Esophagus muscularis mucosa (tissue), 4 donors: ENCODE measurements around the gene GSC. TPM values are rescaled to one million over a fixed set of nuclear protein-coding genes. Genes with fewer than 3 reads are reported as not detected.

Experiments
- DNase-seq: peaks from one replicate; pipeline ENCODE4 v3.0.0-alpha.2; 2017; ENCODE audit errors: extremely low spot score
- H3K27ac ChIP-seq, 4 donors: fragments of 200-600 bp; sonication (generic); replicated peaks in 1 of 4; 1 replicate in 3 of 4; 2 replicates in 1 of 4; pipeline ENCODE4 v1.5.1; 2016 to 2019; ENCODE audit warnings: mild to moderate bottlenecking in 1 of 4
- H3K27me3 ChIP-seq, 4 donors: fragments of 200-600 bp; sonication (generic); one replicate each; pipeline versions ENCODE4 v1.5.1 to v1.6.0; 2016 to 2019
- H3K36me3 ChIP-seq, 4 donors: fragments of 200-600 bp; sonication (generic); one replicate each; pipeline ENCODE4 v1.5.1; 2016 to 2019
- H3K4me1 ChIP-seq, 4 donors: fragments of 200-600 bp; sonication (generic); one replicate each; pipeline ENCODE4 v1.5.1; 2016 to 2019
- H3K4me3 ChIP-seq, 4 donors: fragments of 200-600 bp; sonication (generic); 1 replicate in 2 of 4; 2 replicates in 2 of 4; pipeline ENCODE4 v1.5.1; 2016 to 2019; ENCODE audit warnings: mild to moderate bottlenecking in 4 of 4, moderate library complexity in 1 of 4
- H3K9me3 ChIP-seq, 4 donors: fragments of 200-600 bp; sonication (generic); 1 replicate in 3 of 4; 2 replicates in 1 of 4; pipeline ENCODE4 v1.5.1; 2016 to 2019
- EP300 ChIP-seq: sonication (generic); formaldehyde crosslinking; IDR thresholded peaks from one replicate; pipeline ENCODE4 v1.6.1; 2017; ENCODE audit warnings: antibody characterized with exemption
- POLR2A ChIP-seq: fragments of 450-650 bp; IDR thresholded peaks from one replicate; pipeline ENCODE4 v1.6.1; 2017; ENCODE audit warnings: antibody characterized with exemption, moderate library complexity, mild to moderate bottlenecking, low read depth
- POLR2AphosphoS5 ChIP-seq, 2 donors: sonication (generic); formaldehyde crosslinking; IDR thresholded peaks; one replicate each; pipeline ENCODE4 v1.6.1; 2017; ENCODE audit warnings: antibody characterized with exemption in 2 of 2
- WGBS: methylation state at CpG from one replicate; pipeline ENCODE4 v1.1.5; 2018; 5-methylcytosine and 5-hydroxymethylcytosine counted together
- intact Hi-C: fragments of 100-400 bp; cut with DNase I; formaldehyde crosslinking; loops from one replicate; pipeline ENCODE4 v1.15.1; 2023
- total RNA-seq, 4 donors: library from RNA; depleted of rRNA; stranded (reverse); fragments of >200 nt; gene quantifications; one replicate each; pipeline versions ENCODE4 v1.1.0 to v1.2.1, GENCODE V29; 2016
- TF ChIP-seq, protein P1 (sequence below), 3 experiments: fragments of 200-600 bp in 2 of 3; fragments of 450-650 bp in 1 of 3; sonication (generic) in 2 of 3; IDR thresholded peaks; one replicate each; pipeline ENCODE4 v1.5.1; 2017 to 2019; ENCODE audit warnings: antibody characterized with exemption in 3 of 3, mild to moderate bottlenecking in 2 of 3, moderate library complexity in 1 of 3

Gene GSC
- total RNA-seq, 4 donors from 2014 or later = 0.91 to 0.98 TPM; not detected in 2

- WGBS = 87% methylated on average over 5 of the region's 5 CpGs
- Histone ChIP-seq H3K27me3 (peaks cover 0 to 74% (median 24%) of the 10 kb centered on the region in 4 donors), H3K36me3 (no peaks in the 10 kb centered on the region), H3K9me3 (no peaks in the 10 kb centered on the region), H3K4me1 (peaks cover 0 to 7% (median 0%) of the 10 kb centered on the region in 4 donors), H3K4me3 (no peak overlapping the region), H3K27ac (no peak overlapping the region)
- no peak for TF ChIP-seq EP300
- no peak for TF ChIP-seq POLR2A
- TF ChIP-seq POLR2AphosphoS5 (IDR thresholded peaks at IDR 0.05) = no peak
- TF ChIP-seq, protein P1, sequence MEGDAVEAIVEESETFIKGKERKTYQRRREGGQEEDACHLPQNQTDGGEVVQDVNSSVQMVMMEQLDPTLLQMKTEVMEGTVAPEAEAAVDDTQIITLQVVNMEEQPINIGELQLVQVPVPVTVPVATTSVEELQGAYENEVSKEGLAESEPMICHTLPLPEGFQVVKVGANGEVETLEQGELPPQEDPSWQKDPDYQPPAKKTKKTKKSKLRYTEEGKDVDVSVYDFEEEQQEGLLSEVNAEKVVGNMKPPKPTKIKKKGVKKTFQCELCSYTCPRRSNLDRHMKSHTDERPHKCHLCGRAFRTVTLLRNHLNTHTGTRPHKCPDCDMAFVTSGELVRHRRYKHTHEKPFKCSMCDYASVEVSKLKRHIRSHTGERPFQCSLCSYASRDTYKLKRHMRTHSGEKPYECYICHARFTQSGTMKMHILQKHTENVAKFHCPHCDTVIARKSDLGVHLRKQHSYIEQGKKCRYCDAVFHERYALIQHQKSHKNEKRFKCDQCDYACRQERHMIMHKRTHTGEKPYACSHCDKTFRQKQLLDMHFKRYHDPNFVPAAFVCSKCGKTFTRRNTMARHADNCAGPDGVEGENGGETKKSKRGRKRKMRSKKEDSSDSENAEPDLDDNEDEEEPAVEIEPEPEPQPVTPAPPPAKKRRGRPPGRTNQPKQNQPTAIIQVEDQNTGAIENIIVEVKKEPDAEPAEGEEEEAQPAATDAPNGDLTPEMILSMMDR (IDR thresholded peaks at IDR 0.05) = no peak
- no peak for DNase-seq
- intact Hi-C loops = no loop called here
Measured at GRCh38 chr14:94779713-94780112, 9.8 kb upstream of the GSC start.

- no peaks in the 10 kb centered on the region for H3K9me3 ChIP-seq
- peaks cover 3 to 97% (median 63%) of the 10 kb centered on the region in 4 donors for H3K27me3 ChIP-seq
- no peak overlapping the region for H3K27ac ChIP-seq
- H3K4me3 ChIP-seq = no peak overlapping the region
- WGBS = 21% methylated on average over 2 of the region's 2 CpGs
- TF ChIP-seq, protein P1 (IDR thresholded peaks at IDR 0.05) = no peak
- no peak for TF ChIP-seq POLR2A
- TF ChIP-seq POLR2AphosphoS5 (IDR thresholded peaks at IDR 0.05) = no peak
- TF ChIP-seq EP300 = no peak
- H3K4me1 ChIP-seq = peaks cover 0 to 17% (median 8%) of the 10 kb centered on the region in 4 donors
- DNase-seq = no peak
- intact Hi-C loops = no loop called here
- H3K36me3 ChIP-seq = no peaks in the 10 kb centered on the region
Measured at GRCh38 chr14:94775871-94776210, 5.9 kb upstream of the GSC start.

DNA sequence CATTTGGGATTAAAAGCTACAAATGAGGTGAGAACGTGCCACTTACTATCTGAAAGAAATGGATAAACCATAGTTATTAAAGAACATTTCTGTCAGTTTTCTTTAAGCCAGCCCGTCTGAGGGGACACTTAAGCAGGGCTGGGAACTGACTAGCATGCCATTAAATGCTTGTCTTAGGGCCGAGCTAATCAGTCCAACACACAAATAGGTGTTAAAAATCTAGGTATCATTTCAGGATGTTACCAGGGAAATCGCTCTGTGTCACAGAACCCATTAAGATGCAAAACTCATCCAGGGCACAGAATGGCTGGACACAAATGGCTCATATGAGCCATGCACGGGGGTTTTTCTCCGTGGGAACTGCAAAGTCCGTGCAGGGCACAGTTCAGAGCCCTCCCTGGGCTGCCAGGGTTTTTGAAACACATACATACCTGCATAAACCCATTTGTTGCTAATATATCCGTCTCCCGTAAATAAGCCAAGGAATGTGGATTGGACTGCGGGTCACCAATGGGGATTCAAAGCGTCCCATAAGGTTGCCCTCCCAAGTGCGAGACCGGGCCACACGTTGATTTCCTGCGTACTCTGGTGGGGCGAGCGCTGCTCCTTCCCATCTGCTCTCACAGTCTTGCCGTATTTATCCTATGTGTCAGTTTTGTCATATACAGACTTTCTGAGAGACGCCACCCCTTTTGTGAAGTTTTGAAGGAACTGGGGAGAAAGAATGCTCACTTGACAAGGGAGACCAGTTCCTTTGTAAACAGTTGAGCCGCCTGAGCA, 5.4 kb upstream of the GSC start:
- TF ChIP-seq, protein P1 (IDR thresholded peaks at IDR 0.05) = no peak
- TF ChIP-seq POLR2A = no peak
- no peak for TF ChIP-seq EP300
- TF ChIP-seq POLR2AphosphoS5 (IDR thresholded peaks at IDR 0.05) = no peak
- Histone ChIP-seq H3K4me3 (no peak overlapping the region), H3K27ac (no peak overlapping the region), H3K36me3 (no peaks in the 10 kb centered on the region), H3K4me1 (peaks cover 4 to 22% (median 12%) of the 10 kb centered on the region in 4 donors), H3K9me3 (no peaks in the 10 kb centered on the region), H3K27me3 (peaks cover 3 to 97% (median 68%) of the 10 kb centered on the region in 4 donors)
- intact Hi-C loops = no loop called here
- 15% methylated on average over 19 of the region's 20 CpGs for WGBS
- DNase-seq = no peak

GRCh38 chr14:94774344-94775090, 4.6 kb upstream of the GSC start:
- H3K4me1 ChIP-seq = peaks cover 12 to 30% (median 19%) of the 10 kb centered on the region in 4 donors
- H3K4me3 ChIP-seq = no peak overlapping the region
- no peak for TF ChIP-seq EP300
- 15% methylated on average over 11 of the region's 11 CpGs for WGBS
- no peak overlapping the region for H3K27ac ChIP-seq
- no peak for DNase-seq
- no peaks in the 10 kb centered on the region for H3K9me3 ChIP-seq
- no peaks in the 10 kb centered on the region for H3K36me3 ChIP-seq
- intact Hi-C loops = no loop called here
- H3K27me3 ChIP-seq = peaks cover 3 to 97% (median 76%) of the 10 kb centered on the region in 4 donors

DNA sequence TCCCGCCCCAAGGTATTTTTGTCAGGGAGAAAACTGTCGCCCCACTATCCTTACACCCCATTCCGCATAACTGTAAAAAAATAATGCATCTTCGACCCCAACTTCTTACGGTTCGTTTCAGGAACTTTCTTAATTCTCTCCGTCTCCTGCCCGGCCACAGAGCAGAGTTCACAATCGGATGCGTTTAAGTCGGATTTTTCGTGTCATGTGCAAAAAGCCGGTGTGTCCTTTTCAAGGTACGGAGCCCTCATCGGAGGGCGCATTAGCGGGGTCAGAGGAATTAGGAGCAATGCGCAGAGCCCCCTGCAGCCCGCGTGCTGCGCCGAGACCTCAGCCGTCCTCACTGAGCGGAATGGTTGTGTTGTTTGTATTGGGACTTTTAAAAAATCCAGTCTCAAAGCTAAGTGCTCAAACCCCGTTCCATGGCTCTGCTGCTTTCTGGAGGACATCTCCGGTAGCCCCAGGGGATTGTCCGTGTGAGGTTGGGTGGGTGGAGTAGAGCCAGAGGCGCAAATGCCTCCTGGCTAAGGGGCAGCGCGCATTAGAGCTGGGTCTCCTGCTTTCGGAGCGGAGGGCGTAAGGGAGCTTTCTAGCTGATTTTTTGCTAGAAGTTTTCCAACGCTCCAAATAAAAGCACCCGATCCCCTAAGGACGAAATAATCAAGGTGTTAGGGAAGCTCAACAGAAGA, 3.9 kb upstream of the GSC start:
- H3K4me1 ChIP-seq = peaks cover 19 to 37% (median 26%) of the 10 kb centered on the region in 4 donors
- no peaks in the 10 kb centered on the region for H3K36me3 ChIP-seq
- no peak overlapping the region for H3K27ac ChIP-seq
- no peaks in the 10 kb centered on the region for H3K9me3 ChIP-seq
- H3K27me3 ChIP-seq = peaks cover 3 to 97% (median 77%) of the 10 kb centered on the region in 4 donors
- no peak overlapping the region for H3K4me3 ChIP-seq
- 10% methylated on average over 35 of the region's 36 CpGs for WGBS
- intact Hi-C loops = no loop called here
- DNase-seq = no peak
- TF ChIP-seq, protein P1 (IDR thresholded peaks at IDR 0.05) = no peak
- TF ChIP-seq EP300 = no peak
- no peak for TF ChIP-seq POLR2AphosphoS5 (IDR thresholded peaks at IDR 0.05)
- TF ChIP-seq POLR2A = no peak
